ENCODE results near the gene CILP. TPM values are rescaled to one million over a fixed set of nuclear protein-coding genes. Genes with fewer than 3 reads are reported as not detected.

The CILP gene
- total RNA-seq, 1 experiment from 2014 or later, result not detected

GRCh38 chr15:65259367-65259797, 48.1 kb upstream of the CILP start:
- DNase-seq (ENCODE audit: low spot score), result no peak
- Mint-ChIP-seq H3K4me1 (peaks cover 6% of the 10 kb centered on the region; the same call in 1 of the 2 replicates), H3K36me3 (peaks cover 6% of the 10 kb centered on the region; the same call in 1 of the 2 replicates), H3K9me3 (no peaks in the 10 kb centered on the region), H3K4me3 (no peak overlapping the region), H3K27ac (no peak overlapping the region), H3K27me3 (ENCODE audit: low read depth) (no peaks in the 10 kb centered on the region)
- TF ChIP-seq, protein P1, sequence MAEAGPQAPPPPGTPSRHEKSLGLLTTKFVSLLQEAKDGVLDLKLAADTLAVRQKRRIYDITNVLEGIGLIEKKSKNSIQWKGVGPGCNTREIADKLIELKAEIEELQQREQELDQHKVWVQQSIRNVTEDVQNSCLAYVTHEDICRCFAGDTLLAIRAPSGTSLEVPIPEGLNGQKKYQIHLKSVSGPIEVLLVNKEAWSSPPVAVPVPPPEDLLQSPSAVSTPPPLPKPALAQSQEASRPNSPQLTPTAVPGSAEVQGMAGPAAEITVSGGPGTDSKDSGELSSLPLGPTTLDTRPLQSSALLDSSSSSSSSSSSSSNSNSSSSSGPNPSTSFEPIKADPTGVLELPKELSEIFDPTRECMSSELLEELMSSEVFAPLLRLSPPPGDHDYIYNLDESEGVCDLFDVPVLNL (CRISPR knock-in tag; IDR thresholded peaks at IDR 0.05; ENCODE audit: borderline replicate concordance, low read depth), result no peak
- TF ChIP-seq, protein P2, sequence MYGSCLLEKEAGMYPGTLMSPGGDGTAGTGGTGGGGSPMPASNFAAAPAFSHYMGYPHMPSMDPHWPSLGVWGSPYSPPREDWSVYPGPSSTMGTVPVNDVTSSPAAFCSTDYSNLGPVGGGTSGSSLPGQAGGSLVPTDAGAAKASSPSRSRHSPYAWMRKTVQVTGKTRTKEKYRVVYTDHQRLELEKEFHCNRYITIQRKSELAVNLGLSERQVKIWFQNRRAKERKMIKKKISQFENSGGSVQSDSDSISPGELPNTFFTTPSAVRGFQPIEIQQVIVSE (CRISPR knock-in tag; IDR thresholded peaks at IDR 0.05; ENCODE audit: borderline replicate concordance), result no peak
- TF ChIP-seq FOXK1 (CRISPR knock-in tag; IDR thresholded peaks at IDR 0.05) (no peak), TP53 (CRISPR knock-in tag; IDR thresholded peaks at IDR 0.05) (no peak), IRF1 (CRISPR knock-in tag; IDR thresholded peaks at IDR 0.05) (no peak)
- TF ChIP-seq, protein P3, sequence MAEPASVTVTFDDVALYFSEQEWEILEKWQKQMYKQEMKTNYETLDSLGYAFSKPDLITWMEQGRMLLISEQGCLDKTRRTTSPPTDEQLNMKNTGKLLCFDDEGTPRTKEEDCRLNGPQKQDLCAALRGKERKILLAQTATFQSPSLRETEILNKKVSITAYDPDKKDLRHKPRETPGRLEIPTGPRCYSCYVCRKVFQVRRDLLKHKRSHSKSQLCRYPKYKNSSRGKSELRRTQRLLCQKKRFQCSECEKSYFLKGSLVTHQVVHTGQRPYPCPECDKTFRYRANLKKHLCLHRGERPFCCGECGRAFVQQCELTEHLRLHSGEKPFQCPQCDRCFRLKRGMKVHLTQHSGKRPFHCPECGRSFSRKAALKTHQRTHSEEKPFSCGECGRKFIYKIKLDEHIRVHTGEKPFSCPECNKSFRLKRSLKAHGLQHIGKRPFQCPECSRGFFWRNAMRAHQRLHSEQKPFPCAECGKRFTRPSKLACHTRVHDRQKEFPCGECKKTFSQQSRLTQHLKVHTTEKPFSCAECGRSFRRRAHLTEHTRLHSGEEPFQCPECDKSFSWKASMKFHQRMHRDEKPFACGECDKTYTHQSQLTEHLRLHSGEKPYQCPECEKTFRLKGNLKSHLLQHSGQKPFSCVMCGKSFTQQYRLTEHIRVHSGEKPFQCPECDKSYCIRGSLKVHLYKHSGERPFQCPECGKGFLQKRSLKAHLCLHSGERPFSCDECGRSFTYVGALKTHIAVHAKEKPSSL (CRISPR knock-in tag; conservative IDR thresholded peaks at IDR 0.05), result no peak
- no peak for ATAC-seq
- ChIA-PET POLR2A (no interaction called here), CTCF (interaction anchor here (0.8 to 1.0 kb wide), 2 partner anchors 12 to 158 kb away, joined by 3 to 4 read pairs; no protein-coding TSS in a partner anchor)

DNA sequence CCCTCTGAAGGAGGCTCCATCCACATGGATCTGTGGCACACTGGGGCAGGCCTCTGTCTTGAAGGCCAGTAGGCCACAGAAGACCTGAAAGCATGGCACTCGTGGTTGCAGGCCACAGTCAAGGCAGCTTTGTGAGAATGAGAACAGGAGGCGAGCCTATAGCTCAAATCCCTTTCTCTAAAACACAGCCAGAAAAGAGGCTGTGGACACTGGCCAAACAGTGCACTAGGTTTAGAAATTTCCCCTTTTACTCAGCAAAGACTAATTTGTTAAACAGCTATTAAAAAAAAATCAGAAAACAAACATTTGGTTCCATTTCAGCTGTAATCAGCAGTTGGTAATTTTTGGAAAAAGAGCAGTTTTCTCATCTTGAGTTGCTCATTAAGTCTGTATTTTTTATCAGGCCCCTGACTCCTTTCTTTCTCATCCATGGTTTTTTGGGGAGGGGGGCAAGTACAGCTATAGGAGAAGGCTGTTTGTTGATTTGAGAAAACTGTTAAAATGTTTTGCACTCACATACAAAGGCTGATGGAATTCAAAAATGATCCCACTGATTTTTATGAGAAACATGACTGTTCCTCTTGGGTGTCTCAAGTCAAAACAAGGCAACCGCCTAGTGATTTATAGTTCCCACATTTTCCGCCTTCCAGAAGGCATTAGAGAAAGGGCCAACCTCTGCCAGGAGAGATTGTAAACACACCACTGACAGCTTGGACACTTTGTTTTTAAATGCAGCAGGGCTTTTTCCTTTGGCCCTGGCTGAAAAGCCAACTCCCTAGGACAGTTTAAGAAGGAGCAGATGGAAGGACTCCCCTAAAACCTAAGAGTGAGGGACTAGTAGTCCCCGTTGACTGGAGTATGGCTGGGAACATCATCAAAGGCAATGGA, 47.3 kb upstream of the CILP start:
- H3K9me3 Mint-ChIP-seq, result no peaks in the 10 kb centered on the region
- no peak for DNase-seq (ENCODE audit: low spot score)
- no peak for ATAC-seq
- peaks cover 6% of the 10 kb centered on the region; the same call in 1 of the 2 replicates for H3K36me3 Mint-ChIP-seq
- no peak overlapping the region for H3K4me3 Mint-ChIP-seq
- CTCF ChIA-PET, result interaction anchor here (1.0 kb wide), 1 partner anchor 157 kb away, joined by 4 read pairs; no protein-coding TSS in a partner anchor
- peaks cover 6% of the 10 kb centered on the region; the same call in 1 of the 2 replicates for H3K4me1 Mint-ChIP-seq
- POLR2A ChIA-PET, result no interaction called here
- H3K27ac Mint-ChIP-seq, result no peak overlapping the region
- no peaks in the 10 kb centered on the region for H3K27me3 Mint-ChIP-seq (ENCODE audit: low read depth)
- TF ChIP-seq ZNF281 (CRISPR knock-in tag; IDR thresholded peaks at IDR 0.05), result no peak
- TF ChIP-seq NR1H2 (CRISPR knock-in tag; IDR thresholded peaks at IDR 0.05), result no peak

GRCh38 chr15:65255486-65256140, 44.3 kb upstream of the CILP start:
- no peak overlapping the region for H3K27ac Mint-ChIP-seq
- TF ChIP-seq PRRX2 (CRISPR knock-in tag; IDR thresholded peaks at IDR 0.05) (no peak), CREB1 (CRISPR knock-in tag; IDR thresholded peaks at IDR 0.05) (no peak), NR2C2 (CRISPR knock-in tag; IDR thresholded peaks at IDR 0.05) (no peak), ZBTB21 (CRISPR knock-in tag; IDR thresholded peaks at IDR 0.05; ENCODE audit: borderline replicate concordance) (no peak), ZNF317 (CRISPR knock-in tag; IDR thresholded peaks at IDR 0.05; ENCODE audit: borderline replicate concordance, low read depth) (no peak), MLX (CRISPR knock-in tag; IDR thresholded peaks at IDR 0.05) (no peak), FOXJ3 (CRISPR knock-in tag; IDR thresholded peaks at IDR 0.05; ENCODE audit: borderline replicate concordance) (no peak)
- TF ChIP-seq, protein P4, sequence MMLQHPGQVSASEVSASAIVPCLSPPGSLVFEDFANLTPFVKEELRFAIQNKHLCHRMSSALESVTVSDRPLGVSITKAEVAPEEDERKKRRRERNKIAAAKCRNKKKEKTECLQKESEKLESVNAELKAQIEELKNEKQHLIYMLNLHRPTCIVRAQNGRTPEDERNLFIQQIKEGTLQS (CRISPR knock-in tag; conservative IDR thresholded peaks at IDR 0.05), result no peak
- TF ChIP-seq, protein P5, sequence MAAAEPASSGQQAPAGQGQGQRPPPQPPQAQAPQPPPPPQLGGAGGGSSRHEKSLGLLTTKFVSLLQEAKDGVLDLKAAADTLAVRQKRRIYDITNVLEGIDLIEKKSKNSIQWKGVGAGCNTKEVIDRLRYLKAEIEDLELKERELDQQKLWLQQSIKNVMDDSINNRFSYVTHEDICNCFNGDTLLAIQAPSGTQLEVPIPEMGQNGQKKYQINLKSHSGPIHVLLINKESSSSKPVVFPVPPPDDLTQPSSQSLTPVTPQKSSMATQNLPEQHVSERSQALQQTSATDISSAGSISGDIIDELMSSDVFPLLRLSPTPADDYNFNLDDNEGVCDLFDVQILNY (CRISPR knock-in tag; IDR thresholded peaks at IDR 0.05), result no peak
- no peak for DNase-seq (ENCODE audit: low spot score)
- ChIA-PET POLR2A (no interaction called here), CTCF (interaction anchor here (0.9 to 1.9 kb wide), 2 partner anchors 8 to 15 kb away, joined by 7 to 9 read pairs; no protein-coding TSS in a partner anchor)
- no peak for ATAC-seq
- peaks cover 2% of the 10 kb centered on the region; the same call in 1 of the 2 replicates for H3K4me1 Mint-ChIP-seq
- H3K9me3 Mint-ChIP-seq, result no peaks in the 10 kb centered on the region
- H3K36me3 Mint-ChIP-seq, result peaks cover 2% of the 10 kb centered on the region; the same call in 1 of the 2 replicates
- no peaks in the 10 kb centered on the region for H3K27me3 Mint-ChIP-seq (ENCODE audit: low read depth)
- H3K4me3 Mint-ChIP-seq, result no peak overlapping the region

Data from WTC11 (cell line).